Activated CD4-positive, alpha-beta memory T cell treated with anti-CD3 and anti-CD28 coated beads for 36 hours (primary cell): ENCODE results near the gene GFAP. TPM values are rescaled to one million over a fixed set of nuclear protein-coding genes. Genes with fewer than 3 reads are reported as not detected.

Experiments used
- CTCF ChIA-PET: fragments of 350-600 bp; sonication (Branson Sonifier 250); formaldehyde crosslinking; loops from one replicate; lab custom pipeline; 2021; ENCODE audit warnings: antibody characterized with exemption, inconsistent platforms; lab: Charles Lee
- POLR2A ChIA-PET: fragments of 350-600 bp; sonication (Branson Sonifier 250); formaldehyde crosslinking; loops from one replicate; lab custom pipeline; 2021; ENCODE audit warnings: antibody characterized with exemption; lab: Charles Lee
- DNase-seq: peaks from one replicate; pipeline ENCODE4 v3.0.0-alpha.2; 2020
- H3K27ac Mint-ChIP-seq: one replicate; pipeline ENCODE4 v1.8.0; 2021; ENCODE audit warnings: mixed read lengths
- H3K27me3 Mint-ChIP-seq: one replicate; pipeline ENCODE4 v1.8.0; 2021; ENCODE audit warnings: mixed read lengths
- H3K36me3 Mint-ChIP-seq: one replicate; pipeline ENCODE4 v1.8.0; 2021; ENCODE audit warnings: mixed read lengths
- H3K4me1 Mint-ChIP-seq: one replicate; pipeline ENCODE4 v1.8.0; 2021; ENCODE audit warnings: low read depth, mixed read lengths
- H3K4me3 Mint-ChIP-seq: one replicate; pipeline ENCODE4 v1.8.0; 2021; ENCODE audit warnings: mild to moderate bottlenecking, mixed read lengths
- H3K9me3 Mint-ChIP-seq: one replicate; pipeline ENCODE4 v1.8.0; 2021; ENCODE audit warnings: mixed read lengths
- intact Hi-C: fragments of 100-400 bp; cut with micrococcal nuclease; formaldehyde crosslinking; loops from one replicate; pipeline ENCODE4 v1.15.1; 2023
- total RNA-seq, 2 experiments: library from RNA; stranded (reverse); gene quantifications; one replicate each; pipeline ENCODE4 v1.2.3, GENCODE V29; 2021

Gene GFAP
- total RNA-seq, 2 experiments from 2014 or later = not detected

GRCh38 chr17:44892250-44892649, 23.1 kb downstream of the GFAP start:
- Mint-ChIP-seq H3K4me3 (no peak overlapping the region), H3K27me3 (no peaks in the 10 kb centered on the region), H3K36me3 (peaks cover 16% of the 10 kb centered on the region), H3K27ac (no peak overlapping the region), H3K4me1 (peaks cover 19% of the 10 kb centered on the region), H3K9me3 (no peaks in the 10 kb centered on the region)
- ChIA-PET CTCF (interaction anchor here (0.7 to 1.7 kb wide), 3 partner anchors 14 to 50 kb away, joined by 3 to 6 read pairs (median 5); no protein-coding TSS in a partner anchor), POLR2A (no interaction called here)
- DNase-seq = no peak
- intact Hi-C loops = no loop called here

GRCh38 chr17:44889003-44889402, 26.3 kb downstream of the GFAP start:
- ChIA-PET POLR2A (no interaction called here), CTCF (no interaction called here)
- no peak for DNase-seq
- H3K27ac Mint-ChIP-seq = no peak overlapping the region
- H3K36me3 Mint-ChIP-seq = peaks cover 17% of the 10 kb centered on the region
- H3K9me3 Mint-ChIP-seq = no peaks in the 10 kb centered on the region
- H3K4me3 Mint-ChIP-seq = no peak overlapping the region
- H3K4me1 Mint-ChIP-seq = peaks cover 14% of the 10 kb centered on the region
- no peaks in the 10 kb centered on the region for H3K27me3 Mint-ChIP-seq
- intact Hi-C loops = no loop called here

- Mint-ChIP-seq H3K27ac (no peak overlapping the region), H3K27me3 (no peaks in the 10 kb centered on the region), H3K4me1 (peaks cover 11% of the 10 kb centered on the region), H3K9me3 (no peaks in the 10 kb centered on the region), H3K36me3 (peaks cover 19% of the 10 kb centered on the region), H3K4me3 (no peak overlapping the region)
- POLR2A ChIA-PET = no interaction called here
- CTCF ChIA-PET = no interaction called here
- intact Hi-C loops = no loop called here
- no peak for DNase-seq
Measured at GRCh38 chr17:44887971-44888954, 27.0 kb downstream of the GFAP start.

- Mint-ChIP-seq H3K4me3 (no peak overlapping the region), H3K36me3 (peaks cover 26% of the 10 kb centered on the region), H3K9me3 (no peaks in the 10 kb centered on the region), H3K27me3 (no peaks in the 10 kb centered on the region), H3K4me1 (peaks cover 10% of the 10 kb centered on the region), H3K27ac (no peak overlapping the region)
- ChIA-PET POLR2A (no interaction called here), CTCF (no interaction called here)
- intact Hi-C loops = no loop called here
- no peak for DNase-seq
Measured at GRCh38 chr17:44887016-44887415, 28.3 kb downstream of the GFAP start.

GRCh38 chr17:44884941-44885340, 30.4 kb downstream of the GFAP start:
- Mint-ChIP-seq H3K4me1 (peaks cover 4% of the 10 kb centered on the region), H3K36me3 (peaks cover 33% of the 10 kb centered on the region), H3K4me3 (no peak overlapping the region), H3K27me3 (no peaks in the 10 kb centered on the region), H3K27ac (no peak overlapping the region), H3K9me3 (no peaks in the 10 kb centered on the region)
- no peak for DNase-seq
- CTCF ChIA-PET = no interaction called here
- POLR2A ChIA-PET = no interaction called here
- intact Hi-C loops = no loop called here

- Mint-ChIP-seq H3K4me1 (no peaks in the 10 kb centered on the region), H3K9me3 (no peaks in the 10 kb centered on the region), H3K36me3 (peaks cover 45% of the 10 kb centered on the region), H3K4me3 (no peak overlapping the region), H3K27ac (no peak overlapping the region), H3K27me3 (no peaks in the 10 kb centered on the region)
- CTCF ChIA-PET = interaction anchor here (0.7 to 1.9 kb wide), 5 partner anchors 12 to 332 kb away, joined by 3 to 5 read pairs (median 3); no protein-coding TSS in a partner anchor
- POLR2A ChIA-PET = no interaction called here
- intact Hi-C loops = no loop called here
- DNase-seq = no peak
Measured at GRCh38 chr17:44881145-44881544, 34.2 kb downstream of the GFAP start.

- intact Hi-C loops = no loop called here
- CTCF ChIA-PET = interaction anchor here (2.3 to 3.9 kb wide), 4 partner anchors 13 to 141 kb away, joined by 16 to 40 read pairs (median 28); no protein-coding TSS in a partner anchor
- H3K9me3 Mint-ChIP-seq = no peaks in the 10 kb centered on the region
- no peak overlapping the region for H3K4me3 Mint-ChIP-seq
- H3K4me1 Mint-ChIP-seq = no peaks in the 10 kb centered on the region
- no peaks in the 10 kb centered on the region for H3K27me3 Mint-ChIP-seq
- no peak overlapping the region for H3K27ac Mint-ChIP-seq
- no peak for DNase-seq
- peaks cover 47% of the 10 kb centered on the region for H3K36me3 Mint-ChIP-seq
- POLR2A ChIA-PET = no interaction called here
Measured at GRCh38 chr17:44880062-44880461, 35.2 kb downstream of the GFAP start.

- POLR2A ChIA-PET = no interaction called here
- intact Hi-C loops = no loop called here
Measured at GRCh38 chr17:44879376-44879775, 35.9 kb downstream of the GFAP start.

GRCh38 chr17:44878627-44879221, 36.6 kb downstream of the GFAP start:
- DNase-seq = peak; percentile 24
- Mint-ChIP-seq H3K27ac (no peak overlapping the region), H3K36me3 (peaks cover 42% of the 10 kb centered on the region), H3K4me1 (no peaks in the 10 kb centered on the region), H3K4me3 (no peak overlapping the region), H3K27me3 (no peaks in the 10 kb centered on the region), H3K9me3 (no peaks in the 10 kb centered on the region)
- intact Hi-C loops = no loop called here
- CTCF ChIA-PET = interaction anchor here (0.7 to 3.9 kb wide), 17 partner anchors 12 to 345 kb away, joined by 3 to 40 read pairs (median 4); partner anchors contain the start of gene EFTUD2
- POLR2A ChIA-PET = no interaction called here

More at GRCh38 chr17:44879376-44879775, 35.9 kb downstream of the GFAP start:
- no peak overlapping the region for H3K4me3 Mint-ChIP-seq
- CTCF ChIA-PET = interaction anchor here (1.0 to 3.9 kb wide), 12 partner anchors 12 to 220 kb away, joined by 3 to 40 read pairs (median 6); partner anchors contain the start of gene EFTUD2
- no peak overlapping the region for H3K27ac Mint-ChIP-seq
- H3K36me3 Mint-ChIP-seq = peaks cover 43% of the 10 kb centered on the region
- no peaks in the 10 kb centered on the region for H3K27me3 Mint-ChIP-seq
- no peaks in the 10 kb centered on the region for H3K4me1 Mint-ChIP-seq
- H3K9me3 Mint-ChIP-seq = no peaks in the 10 kb centered on the region
- no peak for DNase-seq

GRCh38 chr17:44877121-44877520, 38.2 kb downstream of the GFAP start:
- Mint-ChIP-seq H3K27ac (no peak overlapping the region), H3K4me1 (no peaks in the 10 kb centered on the region), H3K4me3 (no peak overlapping the region), H3K27me3 (no peaks in the 10 kb centered on the region), H3K9me3 (no peaks in the 10 kb centered on the region), H3K36me3 (peaks cover 36% of the 10 kb centered on the region)
- no peak for DNase-seq
- POLR2A ChIA-PET = no interaction called here
- CTCF ChIA-PET = interaction anchor here (0.6 to 3.9 kb wide), 3 partner anchors 10 to 99 kb away, joined by 4 to 40 read pairs (median 40); no protein-coding TSS in a partner anchor
- intact Hi-C loops = no loop called here

- Mint-ChIP-seq H3K9me3 (no peaks in the 10 kb centered on the region), H3K27ac (no peak overlapping the region), H3K4me3 (no peak overlapping the region), H3K36me3 (peaks cover 40% of the 10 kb centered on the region), H3K27me3 (no peaks in the 10 kb centered on the region), H3K4me1 (no peaks in the 10 kb centered on the region)
- ChIA-PET CTCF (no interaction called here), POLR2A (interaction anchor here (0.6 kb wide), 1 partner anchor 376 kb away, joined by 3 read pairs; no protein-coding TSS in a partner anchor)
- intact Hi-C loops = no loop called here
- DNase-seq = no peak
Measured at GRCh38 chr17:44875761-44876160, 39.5 kb downstream of the GFAP start.

GRCh38 chr17:44872131-44872768, 43.0 kb downstream of the GFAP start:
- Mint-ChIP-seq H3K27ac (no peak overlapping the region), H3K4me3 (no peak overlapping the region), H3K27me3 (no peaks in the 10 kb centered on the region), H3K9me3 (no peaks in the 10 kb centered on the region), H3K36me3 (peaks cover 40% of the 10 kb centered on the region), H3K4me1 (no peaks in the 10 kb centered on the region)
- DNase-seq = no peak
- intact Hi-C loops = no loop called here
- CTCF ChIA-PET = no interaction called here
- POLR2A ChIA-PET = no interaction called here
